HuH-7.5 (cell line): ENCODE results near the gene CBARP.
"Not testable (repeated sequence)": the region's sequence is repeated elsewhere in the genome, so short reads cannot be mapped to it uniquely, and the experiment has no call there.

Source experiments
- DNase-seq: peaks from one replicate; pipeline ENCODE4 v3.0.0; 2011; ENCODE audit warnings: low spot score

CBARP gene

DNA sequence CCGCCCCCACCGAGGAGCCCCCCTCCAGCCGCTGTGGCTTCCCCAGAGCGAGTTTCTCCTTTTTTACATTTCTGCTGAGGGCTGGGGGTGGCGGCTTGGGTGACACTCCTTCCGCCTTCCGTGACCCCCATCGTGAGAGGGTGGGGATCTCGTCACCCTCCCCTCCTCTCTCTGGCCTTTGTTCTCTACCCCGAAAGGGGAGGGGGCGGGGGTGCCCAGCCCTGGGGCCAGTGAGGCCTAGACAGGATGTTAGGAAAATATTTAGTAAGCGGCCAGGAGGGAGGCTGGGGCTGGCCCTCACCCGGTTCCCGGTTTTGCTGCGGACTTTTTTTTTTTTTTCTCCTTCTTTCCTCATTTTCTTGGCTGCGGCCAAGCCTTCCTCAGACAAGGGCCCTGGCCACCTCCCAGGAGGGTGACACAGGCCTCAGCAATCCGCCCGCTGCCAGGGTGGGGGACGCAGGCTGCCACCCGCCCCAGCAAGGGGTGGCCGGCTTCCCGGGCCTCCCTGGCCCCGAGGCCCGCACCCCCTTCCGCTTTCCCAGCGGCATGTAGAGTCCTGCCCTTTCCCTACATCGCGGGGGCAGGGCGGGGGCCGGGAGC lies 14.5 kb upstream of the CBARP start:
- no peak for DNase-seq

DNA sequence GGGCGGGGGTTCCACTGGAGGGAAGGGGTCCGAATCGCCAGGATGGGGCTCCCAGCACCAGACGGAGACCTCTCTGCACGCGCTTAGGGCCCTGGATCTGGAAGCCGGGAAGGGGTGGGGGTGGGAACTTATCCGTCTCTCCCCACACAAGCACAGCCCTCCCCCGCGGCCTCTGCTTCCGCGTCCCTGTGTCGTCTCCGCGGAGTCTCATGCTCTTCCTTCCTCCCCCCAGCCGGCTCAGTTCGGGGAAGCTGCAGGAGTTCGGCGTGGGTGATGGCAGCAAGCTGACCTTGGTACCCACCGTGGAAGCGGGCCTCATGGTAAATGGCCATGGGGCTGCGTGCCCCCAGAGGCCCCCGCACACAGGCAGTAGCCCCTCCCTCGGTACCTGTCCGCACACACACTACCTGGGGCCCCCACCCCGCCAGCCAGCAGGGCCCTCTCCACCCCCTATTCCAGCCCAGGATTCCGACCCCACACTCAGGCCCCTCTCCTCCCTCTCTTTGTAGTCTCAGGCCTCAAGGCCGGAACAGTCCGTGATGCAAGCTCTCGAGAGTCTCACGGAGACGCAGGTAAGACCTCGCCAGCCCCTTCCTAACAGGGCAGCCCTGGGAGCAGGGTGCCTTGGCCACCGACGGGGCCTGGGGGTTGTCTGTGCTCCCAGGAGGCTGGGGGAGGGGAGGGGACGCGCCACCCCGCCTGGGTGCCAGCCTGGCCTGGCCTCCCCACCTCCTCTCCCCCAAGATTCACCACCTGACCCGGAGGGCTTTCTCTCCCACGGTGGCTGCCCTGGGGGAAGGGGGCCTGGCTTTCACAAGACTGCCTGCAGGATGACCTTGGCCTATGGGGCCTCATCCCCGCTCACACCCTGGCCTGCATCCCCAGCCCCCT lies 13.8 kb upstream of the CBARP start:
- DNase-seq = no peak

DNA sequence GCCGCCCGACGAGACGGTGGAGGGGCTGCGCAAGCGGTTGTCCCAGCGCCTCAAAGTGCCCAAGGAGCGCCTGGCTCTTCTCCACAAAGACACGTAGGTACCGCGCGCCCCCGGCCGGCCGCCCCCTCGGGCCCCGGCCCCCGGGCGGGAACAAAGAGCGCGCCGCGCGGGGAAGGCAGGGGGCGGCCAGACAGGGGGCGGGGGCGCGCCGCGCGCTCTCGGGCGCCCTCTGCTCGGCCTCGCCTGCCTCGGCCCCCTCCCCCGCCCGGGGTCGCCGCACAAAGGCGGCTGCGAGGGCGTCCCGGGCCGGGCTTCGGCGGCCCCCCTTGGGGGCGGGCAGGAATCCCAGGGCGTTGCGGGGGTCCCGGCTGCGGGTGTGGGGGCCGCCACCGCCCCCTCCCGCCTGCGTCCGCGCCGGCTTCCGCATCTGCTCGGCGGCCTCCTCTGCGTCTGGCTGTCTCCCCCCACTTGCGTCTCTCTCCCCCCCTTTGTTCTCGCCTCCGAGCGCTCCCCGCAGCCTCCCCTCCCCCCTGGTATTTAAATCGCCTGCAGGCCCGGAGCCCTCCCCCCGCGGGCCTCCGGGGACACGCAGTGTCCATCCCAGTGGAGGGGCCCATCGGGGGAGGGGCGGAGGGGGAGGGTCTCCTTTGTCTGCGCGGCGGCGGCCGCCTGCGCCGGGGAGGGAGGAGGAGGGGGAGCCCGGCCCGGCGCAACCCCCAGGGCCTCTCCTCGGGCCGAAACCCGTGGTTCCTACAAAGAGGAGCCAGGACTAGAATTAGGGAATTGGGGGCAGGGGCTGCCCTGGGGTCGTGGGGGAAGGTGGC lies 12.8 kb upstream of the CBARP start:
- peak; percentile 86 for DNase-seq

DNA sequence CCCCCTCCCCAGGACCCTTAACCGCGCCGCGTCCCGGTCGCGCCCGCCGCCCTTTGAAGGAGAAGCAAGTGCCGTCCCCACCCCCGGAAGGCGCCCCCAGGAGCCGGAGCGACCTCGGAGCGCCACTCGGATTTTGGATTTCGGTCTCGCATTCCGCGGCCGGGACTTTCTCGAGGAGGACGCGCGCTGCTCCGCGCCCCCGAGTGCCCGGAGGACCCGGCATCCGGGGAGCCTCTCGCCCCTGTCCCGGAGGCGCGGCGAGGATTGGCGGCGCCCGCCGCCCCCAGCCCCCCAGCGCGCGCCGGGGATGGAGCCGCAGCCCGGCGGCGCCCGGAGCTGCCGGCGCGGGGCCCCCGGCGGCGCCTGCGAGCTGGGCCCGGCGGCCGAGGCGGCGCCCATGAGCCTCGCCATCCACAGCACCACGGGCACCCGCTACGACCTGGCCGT lies 12.2 kb upstream of the CBARP start:
- no peak for DNase-seq

DNA sequence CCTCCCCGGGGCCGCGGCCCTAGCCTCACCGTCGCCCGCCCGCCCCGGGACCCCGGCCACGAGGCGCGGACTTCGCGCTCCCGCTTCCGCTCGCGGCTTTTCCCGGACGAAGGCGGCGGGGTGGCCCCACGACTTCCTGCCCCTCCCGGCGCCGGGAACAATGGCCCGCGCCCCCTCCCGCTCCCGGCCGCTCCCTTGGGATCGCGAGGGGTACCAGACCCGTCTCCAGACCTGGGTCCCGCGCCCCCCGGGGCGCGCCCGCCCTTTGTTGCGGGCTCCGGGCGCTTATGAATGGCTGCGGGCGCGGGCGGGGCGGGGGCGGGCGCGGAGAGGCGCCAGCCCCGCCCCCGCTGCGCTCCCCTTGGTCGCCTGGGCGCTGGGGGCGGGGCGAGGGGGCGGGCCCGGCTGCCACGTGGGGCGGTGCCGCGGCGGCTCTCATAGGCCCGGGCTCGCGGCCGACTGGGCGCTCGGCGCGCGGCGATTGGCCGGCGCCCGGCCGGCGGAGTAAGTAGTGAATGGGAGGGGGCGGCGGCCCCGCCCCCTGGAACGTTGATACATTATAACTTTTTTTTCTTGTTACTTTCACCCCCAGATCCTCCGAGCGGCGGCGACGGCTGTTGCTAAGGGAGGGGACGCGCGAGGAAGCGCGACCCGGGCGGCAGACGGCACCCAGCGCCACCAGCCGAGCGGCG lies 11.6 kb upstream of the CBARP start:
- DNase-seq = peak; percentile 94

DNA sequence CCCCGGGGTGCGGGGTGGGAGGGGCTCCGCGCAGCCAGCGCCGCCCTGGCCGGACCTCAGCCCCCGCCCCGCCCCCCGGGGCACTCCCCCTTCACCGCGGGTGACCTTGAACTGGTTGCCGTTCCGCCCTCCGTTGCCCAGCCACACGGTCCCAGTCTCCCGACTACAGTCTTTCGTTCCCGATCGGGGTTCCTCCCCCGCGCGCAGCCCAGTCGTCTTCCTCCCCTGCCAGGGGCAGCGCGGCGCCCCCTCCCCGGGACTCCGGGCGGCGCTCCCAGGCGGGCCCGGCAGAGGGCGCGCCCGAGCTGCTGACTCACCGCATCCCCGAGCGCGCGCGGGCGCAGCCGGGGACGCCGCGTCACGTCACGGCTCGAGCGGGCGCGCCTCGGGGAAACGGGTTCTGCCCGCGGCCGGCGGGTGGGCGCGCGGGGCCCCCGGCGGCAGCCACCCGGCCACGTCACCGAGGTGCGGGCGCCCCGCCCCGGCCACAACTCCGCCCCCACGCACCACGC lies 11.0 kb upstream of the CBARP start:
- DNase-seq = peak; percentile 80

DNA sequence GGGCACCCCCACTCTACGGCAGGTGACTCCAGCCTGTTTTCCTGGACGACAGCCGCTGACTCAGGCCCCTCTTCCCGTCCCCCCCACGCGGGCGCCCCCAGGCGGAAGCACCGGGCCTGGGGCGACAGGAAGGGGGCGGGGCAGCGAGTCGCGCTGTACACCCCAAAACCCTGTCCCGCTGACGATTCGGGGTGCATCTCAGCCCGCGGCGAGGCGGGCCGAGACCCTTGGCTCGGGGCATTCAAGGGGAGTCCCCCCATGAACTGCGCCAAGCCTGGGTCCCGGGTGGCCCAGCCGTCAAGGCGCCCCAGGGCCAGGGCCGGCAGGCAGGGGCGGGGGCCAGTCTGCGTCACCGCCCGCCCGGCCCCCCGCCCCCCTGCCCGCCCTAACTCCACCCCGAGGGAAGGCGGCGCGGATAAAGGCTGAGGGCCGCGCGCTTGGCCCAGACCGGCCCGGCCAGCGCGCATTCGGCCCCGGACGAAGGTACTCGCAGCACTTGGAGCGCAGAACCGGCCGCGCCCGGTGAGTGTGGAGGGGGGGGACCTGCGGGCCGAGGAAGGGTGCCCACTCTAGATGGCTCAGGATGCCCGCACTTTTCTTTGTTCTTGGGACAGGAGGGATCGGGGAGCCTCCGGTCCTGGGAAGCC lies 10.5 kb upstream of the CBARP start, which contains the start of gene MIDN:
Gene MIDN (plus strand): TSS at position 445 of the 647 bp plus-strand sequence. CDS start 1,714 bp downstream, outside the sequence.
- DNase-seq = peak; percentile 92

DNA sequence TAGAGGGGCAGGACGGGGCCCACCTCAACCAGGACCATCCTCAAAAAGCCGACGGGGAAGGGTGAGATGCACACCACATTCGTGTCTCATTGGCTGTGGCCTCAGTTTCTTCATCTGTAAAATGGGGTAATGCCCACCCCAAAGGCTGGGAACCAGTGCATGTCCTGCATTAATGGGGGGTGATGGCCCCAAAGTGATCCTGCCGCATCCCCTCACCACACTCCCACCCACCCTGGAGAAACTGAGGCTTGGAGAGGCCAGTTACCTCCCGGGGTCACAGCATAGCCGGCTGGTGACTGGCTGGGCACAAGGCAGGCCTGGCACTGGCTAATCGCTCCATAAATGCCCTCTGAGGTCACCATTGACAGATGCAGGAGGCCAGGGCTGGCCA lies 9.9 kb upstream of the CBARP start:
- DNase-seq = no peak

DNA sequence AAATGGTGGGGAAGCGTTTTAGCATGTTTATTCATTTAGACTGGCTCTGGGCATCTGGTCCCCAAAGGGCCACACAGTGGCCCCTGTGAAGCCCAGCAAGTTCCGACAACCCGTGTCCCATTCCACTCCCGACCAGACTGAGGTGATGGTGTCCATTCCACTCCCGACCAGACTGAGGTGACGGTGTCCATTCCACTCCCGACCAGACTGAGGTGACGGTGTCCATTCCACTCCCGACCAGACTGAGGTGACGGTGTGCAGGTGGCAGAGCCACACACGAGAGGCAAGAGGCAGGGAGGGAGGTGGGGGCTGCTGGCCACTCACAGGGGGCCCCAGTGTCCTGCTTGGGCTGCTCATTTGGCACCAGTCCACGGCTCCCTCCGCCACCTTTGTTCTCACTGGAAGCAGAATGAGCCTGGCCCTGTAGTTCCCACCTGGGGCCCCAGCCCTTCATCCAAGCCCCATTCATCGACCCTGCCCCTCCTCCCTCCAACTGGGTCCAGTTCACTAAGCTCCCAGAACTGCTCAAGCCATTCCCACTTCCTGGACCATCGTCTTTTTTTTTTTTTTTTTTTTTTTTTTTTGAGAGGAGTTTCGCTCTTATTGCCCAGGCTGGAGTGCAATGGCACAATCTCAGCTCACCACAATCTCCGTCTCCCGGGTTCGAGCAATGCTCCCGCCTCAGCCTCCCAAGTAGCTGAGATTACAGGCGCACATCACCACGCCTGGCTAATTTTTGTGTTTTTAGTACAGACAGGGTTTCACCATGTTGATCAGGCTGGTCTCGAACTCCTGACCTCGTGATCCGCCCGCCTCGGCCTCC lies 8.7 kb upstream of the CBARP start:
- not testable (repeated sequence) for DNase-seq

DNA sequence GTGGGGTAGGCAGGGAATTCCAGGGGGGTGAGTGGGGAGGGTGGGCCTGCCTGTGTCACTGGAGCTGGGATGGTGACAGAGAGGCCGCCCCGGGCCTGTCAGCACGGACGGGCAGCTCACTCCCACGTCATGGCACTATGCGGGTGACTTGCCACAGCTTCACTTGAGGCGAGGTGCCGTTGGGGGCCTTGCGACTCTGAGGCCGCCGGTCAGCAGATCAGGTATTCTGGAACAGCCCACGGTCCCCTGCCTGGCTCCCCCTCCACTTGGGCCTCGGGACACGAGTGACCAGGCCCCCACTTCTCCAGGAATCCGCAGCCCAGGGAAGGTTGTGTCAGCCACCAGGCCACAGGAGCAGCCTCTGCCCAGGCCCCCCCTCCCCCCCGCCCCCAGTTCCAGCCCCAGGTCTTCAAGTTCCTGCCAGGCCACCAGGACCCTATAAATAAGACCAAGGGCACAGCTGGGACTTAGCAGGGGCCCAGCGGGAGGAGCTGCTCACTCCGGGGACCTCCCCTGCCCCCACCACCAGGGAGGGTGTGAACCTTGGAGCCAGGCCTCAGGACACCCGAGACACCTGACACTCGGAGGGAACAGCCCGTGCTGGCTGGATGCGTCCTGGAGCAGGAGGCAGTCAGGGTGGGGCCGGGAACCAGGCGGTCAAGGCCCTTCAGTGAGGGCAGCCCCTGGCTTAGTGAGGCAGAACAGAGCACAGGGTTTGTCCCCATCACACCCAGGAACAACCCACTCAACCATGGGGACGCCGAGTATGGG lies 7.9 kb upstream of the CBARP start:
- DNase-seq = no peak

DNA sequence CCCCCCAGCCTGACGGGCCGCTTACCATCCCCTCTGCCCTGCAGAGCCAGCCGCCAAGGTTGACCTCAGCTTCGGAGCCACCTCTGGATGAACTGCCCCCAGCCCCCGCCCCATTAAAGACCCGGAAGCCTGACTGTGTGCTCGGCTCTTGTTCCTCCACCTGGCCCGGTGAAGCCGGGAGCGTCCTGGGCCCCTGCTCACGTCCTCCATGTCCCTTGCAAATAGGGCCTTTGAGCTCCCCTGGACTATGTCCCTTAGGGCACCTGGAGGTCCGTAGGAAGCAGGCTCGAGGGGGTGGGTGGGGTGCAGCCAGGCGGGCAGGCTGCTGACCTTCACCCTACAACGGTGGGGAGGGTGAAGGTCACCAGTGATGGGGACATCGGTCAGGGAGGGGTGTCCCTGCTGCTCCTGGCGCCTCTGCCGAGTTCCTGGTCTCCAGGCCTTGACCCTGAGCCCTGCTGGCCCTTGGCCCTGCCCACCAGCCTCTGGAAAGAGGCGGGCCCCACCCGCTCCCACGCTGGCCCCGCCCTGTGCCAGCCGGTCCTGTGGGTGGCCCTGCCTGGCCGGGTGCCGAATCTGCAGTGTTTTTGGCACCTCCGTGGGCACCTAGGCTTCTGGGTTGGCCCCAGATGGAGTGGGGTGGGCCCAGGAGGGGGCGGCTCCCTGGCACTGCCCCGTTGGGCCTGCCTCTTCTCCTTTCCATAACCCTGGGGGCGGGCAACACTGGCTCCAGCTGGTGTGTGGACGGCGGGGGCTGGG lies 7.1 kb upstream of the CBARP start:
- peak; percentile 86 for DNase-seq

DNA sequence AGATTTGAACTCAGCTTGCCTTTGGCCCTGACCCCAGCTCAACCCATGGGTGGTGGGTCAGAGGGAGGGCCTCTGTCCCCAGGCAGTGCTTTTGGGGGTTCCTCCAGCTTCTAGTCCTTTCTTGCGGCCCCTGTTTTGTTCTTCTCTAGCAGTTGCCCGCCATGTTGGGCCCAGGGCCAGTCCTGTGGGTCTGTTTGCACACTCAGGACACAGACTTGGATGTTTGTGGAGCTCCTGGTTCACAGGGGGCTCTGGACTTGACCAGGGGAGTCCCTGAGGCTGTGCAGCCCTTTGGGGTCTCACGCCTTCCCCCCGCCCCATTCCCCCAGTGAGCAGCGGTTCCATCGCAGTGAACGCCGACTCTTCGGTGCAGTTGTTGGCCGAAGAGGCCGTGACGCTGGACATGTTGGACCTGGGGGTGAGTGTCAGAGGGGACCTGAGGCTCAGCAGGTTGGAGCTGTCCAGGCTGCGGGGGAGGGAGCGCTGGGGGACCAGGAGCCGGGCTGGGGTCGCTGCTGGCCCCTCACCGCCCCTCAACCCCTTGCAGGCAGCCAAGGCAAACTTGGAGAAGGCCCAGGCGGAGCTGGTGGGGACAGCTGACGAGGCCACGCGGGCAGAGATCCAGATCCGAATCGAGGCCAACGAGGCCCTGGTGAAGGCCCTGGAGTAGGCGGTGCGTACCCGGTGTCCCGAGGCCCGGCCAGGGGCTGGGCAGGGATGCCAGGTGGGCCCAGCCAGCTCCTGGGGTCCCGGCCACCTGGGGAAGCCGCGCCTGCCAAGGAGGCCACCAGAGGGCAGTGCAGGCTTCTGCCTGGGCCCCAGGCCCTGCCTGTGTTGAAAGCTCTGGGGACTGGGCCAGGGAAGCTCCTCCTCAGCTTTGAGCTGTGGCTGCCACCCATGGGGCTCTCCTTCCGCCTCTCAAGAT lies 6.2 kb upstream of the CBARP start:
- peak; percentile 99 for DNase-seq

DNA sequence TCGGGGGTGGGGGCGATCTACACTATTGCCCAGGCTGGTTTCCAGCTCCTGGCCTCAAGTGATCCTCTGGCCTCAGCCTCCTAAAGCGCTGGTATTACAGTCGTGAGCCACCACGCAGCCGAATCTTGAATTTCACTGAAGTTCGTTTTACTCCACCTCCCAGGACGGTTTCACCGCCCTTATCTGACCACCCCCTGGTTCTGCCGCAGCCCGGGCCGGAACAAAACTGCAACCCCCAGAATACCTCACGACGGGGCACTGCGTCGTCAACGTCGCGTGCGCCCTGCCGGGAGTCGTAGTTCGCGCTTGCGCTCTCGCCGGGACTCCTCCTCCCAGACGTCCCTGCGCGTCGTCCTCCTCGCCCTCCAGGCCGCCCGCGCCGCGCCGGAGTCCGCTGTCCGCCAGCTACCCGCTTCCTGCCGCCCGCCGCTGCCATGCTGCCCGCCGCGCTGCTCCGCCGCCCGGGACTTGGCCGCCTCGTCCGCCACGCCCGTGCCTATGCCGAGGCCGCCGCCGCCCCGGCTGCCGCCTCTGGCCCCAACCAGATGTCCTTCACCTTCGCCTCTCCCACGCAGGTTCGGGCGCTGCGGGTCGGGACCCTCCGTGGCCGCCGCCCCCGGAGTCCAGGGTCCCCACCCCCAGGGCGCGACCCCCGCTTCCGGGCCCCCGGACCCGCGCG lies 3.8 kb upstream of the CBARP start, which contains the start of gene ATP5F1D:
Gene ATP5F1D (plus strand): TSS at position 335 of the 679 bp plus-strand sequence. CDS start 100 bp downstream, at position 435.
- peak; percentile 99 for DNase-seq

DNA sequence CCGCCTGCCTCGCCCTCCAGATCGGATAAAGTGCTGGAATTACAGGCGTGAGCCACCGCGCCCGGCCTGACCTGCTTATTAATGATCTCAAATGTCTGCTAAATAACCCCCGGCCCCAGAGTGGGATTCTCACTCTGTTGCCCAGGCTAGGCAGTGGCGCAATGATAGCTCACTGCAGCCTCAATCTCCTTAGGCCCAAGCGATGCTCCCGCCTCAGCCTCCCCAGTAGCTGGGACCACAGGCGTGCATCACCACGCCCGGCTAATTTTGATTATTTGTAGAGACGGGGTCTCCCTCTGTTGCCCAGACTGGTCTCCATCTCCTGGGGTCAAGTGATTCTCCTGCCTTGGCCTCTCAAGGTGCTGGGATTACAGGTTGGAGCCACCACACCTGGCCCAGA lies 3.1 kb upstream of the CBARP start:
- no peak for DNase-seq

DNA sequence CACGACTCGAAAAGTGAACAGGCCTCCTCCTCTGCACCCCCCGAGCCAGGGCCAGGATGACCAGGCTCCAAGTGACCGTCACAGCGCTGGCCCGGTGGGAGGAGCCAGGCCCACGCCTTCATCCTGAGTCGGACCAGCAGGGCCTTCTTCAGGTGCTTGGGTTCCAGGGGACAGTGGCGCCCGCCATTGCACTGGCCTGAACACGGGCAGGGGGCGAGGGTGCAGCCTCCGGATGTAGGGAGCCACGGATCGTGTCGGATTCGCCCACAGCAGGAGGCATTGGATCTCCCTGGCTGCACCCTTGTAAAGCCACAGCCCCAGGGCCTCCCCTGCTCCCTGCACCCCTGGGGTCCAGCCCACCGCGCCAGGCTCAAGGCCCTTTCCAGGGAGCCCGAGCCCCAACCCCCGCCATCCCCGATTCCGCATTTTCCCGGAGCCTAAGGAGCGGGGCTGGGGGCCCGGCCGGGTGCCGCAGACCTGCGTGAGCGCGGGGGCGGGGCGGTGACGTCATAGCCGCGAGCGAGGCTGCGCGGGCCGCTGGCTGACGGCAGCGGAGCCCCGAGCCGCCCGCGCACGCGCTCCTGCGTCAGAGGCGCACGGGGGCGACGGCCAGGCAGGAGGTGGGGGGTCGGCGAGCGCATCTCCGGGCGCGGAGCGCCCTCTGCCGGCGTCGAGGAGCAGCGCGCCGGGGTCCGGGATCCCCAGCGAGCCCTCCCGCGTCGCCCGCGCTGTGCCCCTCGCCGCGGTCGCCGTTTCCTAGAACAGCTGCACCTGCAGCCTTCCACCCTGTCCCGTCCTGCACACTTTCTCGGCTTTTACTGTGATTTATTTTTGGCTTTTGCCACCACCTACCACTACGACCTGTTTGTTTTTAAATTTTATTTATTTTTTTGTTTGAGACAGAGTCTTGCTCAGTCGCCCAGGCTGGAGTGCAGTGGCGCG lies 2.3 kb upstream of the CBARP start:
- DNase-seq = peak; percentile 99

DNA sequence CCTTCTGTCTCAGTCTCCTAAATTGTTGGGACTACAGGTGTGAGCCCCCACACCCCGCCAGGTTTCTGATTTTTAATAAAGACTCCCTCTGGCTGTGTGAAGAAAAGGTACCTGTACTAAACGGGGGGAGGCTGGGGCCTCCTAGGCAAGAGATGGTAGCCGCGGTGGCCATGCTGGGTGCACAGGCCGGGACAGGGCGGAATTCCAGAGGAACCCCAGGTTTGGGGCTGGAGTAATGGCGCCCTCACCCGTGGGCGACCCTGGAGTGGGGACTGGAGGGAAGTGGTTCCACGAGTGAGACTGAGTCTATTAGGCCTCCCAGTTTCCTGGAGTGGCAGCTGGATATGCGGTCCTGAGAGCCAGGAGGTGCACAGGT lies 1.6 kb upstream of the CBARP start:
- no peak for DNase-seq
